GM12873 (cell line): ENCODE measurements around the gene FTO.

Experiments used
- CTCF ChIP-seq: IDR thresholded peaks from 2 replicates; pipeline ENCODE4 v1.5.1; 2012; ENCODE audit warnings: low read depth, mild to moderate bottlenecking, moderate library complexity, low read length, control low read depth; ENCODE audit not compliant: insufficient read depth; ENCODE audit errors: missing control alignments

FTO gene

GRCh38 chr16:53732296-53732929 is 28.5 kb downstream of the FTO start:
- no peak for TF ChIP-seq CTCF

GRCh38 chr16:53734908-53735307 is 31.0 kb downstream of the FTO start:
- TF ChIP-seq CTCF, result no peak

GRCh38 chr16:53736297-53736696 is 32.3 kb downstream of the FTO start:
- TF ChIP-seq CTCF, result no peak

DNA sequence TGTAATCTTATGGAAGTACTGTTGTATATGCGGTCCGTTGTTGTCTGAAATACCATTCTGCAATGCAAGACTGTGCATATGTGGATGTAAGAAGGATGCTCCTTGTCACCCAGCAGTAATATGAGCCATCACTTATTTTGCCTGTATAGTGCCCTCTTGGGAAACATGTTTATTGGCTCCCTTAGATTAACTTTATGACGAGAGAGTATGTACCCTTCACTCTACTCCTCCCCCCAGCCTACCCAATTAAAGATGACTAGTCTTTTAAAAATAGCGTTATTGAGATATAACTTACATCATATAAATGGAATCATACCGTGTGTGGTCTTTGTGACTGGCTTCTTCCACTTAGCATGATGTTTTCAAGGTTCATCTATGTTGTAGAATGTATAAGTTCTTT is 33.6 kb downstream of the FTO start:
- no peak for TF ChIP-seq CTCF

DNA sequence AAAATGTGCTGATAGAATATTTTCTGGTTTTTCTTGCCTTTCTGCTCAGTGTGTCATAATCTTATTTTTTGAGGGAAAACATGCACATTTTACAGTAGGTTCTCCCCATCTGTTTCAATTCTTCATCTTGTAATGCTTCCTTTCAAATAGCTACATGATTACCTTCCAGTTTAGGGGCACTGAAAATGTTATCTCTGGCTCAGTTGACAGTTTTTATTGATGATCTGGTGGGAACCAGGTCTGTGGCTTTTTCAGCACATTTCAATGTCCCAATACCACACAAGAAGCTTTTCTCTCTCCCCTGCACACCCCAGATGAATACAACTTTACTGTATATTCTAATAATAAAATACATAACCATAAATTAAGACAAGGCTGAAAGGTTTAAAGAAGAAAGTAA is 36.5 kb downstream of the FTO start:
- TF ChIP-seq CTCF, result no peak

GRCh38 chr16:53740933-53741531 is 37.1 kb downstream of the FTO start:
- no peak for TF ChIP-seq CTCF

DNA sequence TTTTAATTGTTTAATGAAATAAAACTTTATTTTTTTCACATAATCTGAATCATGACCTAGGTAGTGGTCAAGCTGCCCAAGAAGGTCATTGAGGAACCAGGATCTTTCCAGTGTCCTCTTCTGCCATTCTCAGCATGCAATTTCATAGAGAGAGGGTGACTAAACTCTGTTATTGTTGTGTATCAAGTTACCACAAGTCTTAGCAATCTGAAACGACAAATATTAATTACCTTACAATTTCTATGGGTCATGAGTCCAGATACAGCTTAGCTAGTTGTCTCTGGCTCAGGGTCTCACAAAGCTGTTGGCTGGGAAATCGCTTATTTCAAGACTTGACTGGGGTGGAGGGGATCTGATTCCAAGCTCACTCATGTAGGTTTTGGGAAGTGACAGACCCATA is 37.6 kb downstream of the FTO start:
- no peak for TF ChIP-seq CTCF
